ENCODE measurements around the gene PLCB1. TPM values are rescaled to one million over a fixed set of nuclear protein-coding genes. Genes with fewer than 3 reads are reported as not detected.

PLCB1 gene
- total and polyA plus RNA-seq, 10 of the 15 experiments (the other 5 are each of a cell fraction or from before 2014, with no cell fraction given) = 0.05 to 5.3 (median 0.17) TPM; not detected in 1

- no peaks in the 10 kb centered on the region for H3K9me3 ChIP-seq (replicated peaks; ENCODE audit: control insufficient read depth, insufficient read depth, low read length)
- DNase-seq (ENCODE audit: low read depth, low spot score) (no peak), FAIRE-seq (no peak), ATAC-seq (peak; percentile 27; the same call in 1 of the 3 replicates)
- H4K20me1 ChIP-seq (ENCODE audit: control insufficient read depth, insufficient read depth) = no peaks in the 10 kb centered on the region
- TF ChIP-seq ZBTB11 (CRISPR knock-in tag; IDR thresholded peaks at IDR 0.05) (no peak), MTA3 (IDR thresholded peaks at IDR 0.05; ENCODE audit: borderline replicate concordance, low read length) (no peak), CHD2 (IDR thresholded peaks at IDR 0.05; ENCODE audit: borderline replicate concordance, low read depth, low read length) (no peak), CHD4 (IDR thresholded peaks at IDR 0.05) (no peak), RUNX3 (IDR thresholded peaks at IDR 0.05; ENCODE audit: low read length) (no peak), ZBTB40 (IDR thresholded peaks at IDR 0.05; ENCODE audit: borderline replicate concordance) (no peak), SMAD5 (IDR thresholded peaks at IDR 0.05; ENCODE audit: low read depth) (no peak), CREM (IDR thresholded peaks at IDR 0.05; ENCODE audit: low read depth) (no peak), ZNF687 (IDR thresholded peaks at IDR 0.05) (no peak), NFYB (IDR thresholded peaks at IDR 0.05; ENCODE audit: insufficient read depth, low read depth, low read length) (no peak)
- no peaks in the 10 kb centered on the region for H3K27me3 ChIP-seq (replicated peaks in 1 of 2; ENCODE audit: control insufficient read depth in 2 of 2, insufficient read depth in 2 of 2, low read length in 1 of 2)
- H2AFZ ChIP-seq (ENCODE audit: control insufficient read depth, low read depth, low read length) = no peak overlapping the region
- H3K9ac ChIP-seq (ENCODE audit: control insufficient read depth, insufficient read depth, low read length) = no peak overlapping the region
- intact Hi-C loops (cut with micrococcal nuclease; ENCODE audit: unreplicated experiment) (no loop called here), in situ Hi-C loops (cut with MboI) (no loop called here)
- H3K79me2 ChIP-seq (ENCODE audit: control insufficient read depth, insufficient read depth, low read length) = no peaks in the 10 kb centered on the region
- 0% methylated on average over 2 of the region's 2 CpGs for WGBS (ENCODE audit: insufficient coverage, insufficient replicate concordance, low lambda C conversion rate, missing lambda C conversion rate)
- POLR2A ChIA-PET = no interaction called here
- H3K4me2 ChIP-seq (ENCODE audit: control insufficient read depth, insufficient read depth) = no peak overlapping the region
- H3K4me1 ChIP-seq (ENCODE audit: control insufficient read depth, insufficient read depth, low read length) = no peaks in the 10 kb centered on the region
- RAD21 ChIA-PET (ENCODE audit: unreplicated experiment) = no interaction called here
- CTCF ChIA-PET = interaction anchor here (0.5 to 1.0 kb wide), 3 partner anchors 9 to 300 kb away, joined by 3 to 5 read pairs (median 3); no protein-coding TSS in a partner anchor
- H3K4me3 ChIP-seq = no peak overlapping the region
- SMC1A ChIA-PET (ENCODE audit: uncharacterized antibody, unreplicated experiment) = interaction anchor here (0.8 to 1.5 kb wide), 2 partner anchors 10 to 34 kb away, joined by 4 to 5 read pairs; no protein-coding TSS in a partner anchor
- no peak overlapping the region for H3K27ac ChIP-seq (ENCODE audit: control insufficient read depth, insufficient read depth)
- BruUV-seq (replicated peaks) = no TSS peak
- H3K36me3 ChIP-seq (ENCODE audit: control insufficient read depth in 2 of 2, insufficient read depth in 2 of 2, low read length in 1 of 2) = no peaks in the 10 kb centered on the region
These were observed 291.9 kb downstream of the PLCB1 start for GRCh38 chr20:8424010-8424409.
